GM19193 (cell line): Measurements from ENCODE around the gene PTPRR.

ENCODE experiments used
- POLR2A ChIP-seq: IDR thresholded peaks from 4 replicates; pipeline ENCODE4 v1.6.1; 2011; ENCODE audit not compliant: insufficient read depth, insufficient read length; ENCODE audit errors: extremely low read depth

Gene PTPRR

GRCh38 chr12:70835948-70836347 lies 84.6 kb downstream of the PTPRR start:
- no peak for TF ChIP-seq POLR2A

- TF ChIP-seq POLR2A, result no peak
These were observed 89.0 kb downstream of the PTPRR start for GRCh38 chr12:70831543-70831942.

GRCh38 chr12:70830221-70831061 lies 90.1 kb downstream of the PTPRR start:
- TF ChIP-seq POLR2A, result no peak

GRCh38 chr12:70829070-70829469 lies 91.5 kb downstream of the PTPRR start:
- TF ChIP-seq POLR2A, result no peak

- no peak for TF ChIP-seq POLR2A
These were observed 92.2 kb downstream of the PTPRR start for GRCh38 chr12:70828351-70828750.

- TF ChIP-seq POLR2A, result no peak
These were observed 94.4 kb downstream of the PTPRR start for GRCh38 chr12:70826156-70826555.

GRCh38 chr12:70824511-70824910 lies 96.0 kb downstream of the PTPRR start:
- no peak for TF ChIP-seq POLR2A

GRCh38 chr12:70823182-70823976 lies 97.2 kb downstream of the PTPRR start:
- TF ChIP-seq POLR2A, result no peak

GRCh38 chr12:70822412-70822811 lies 98.1 kb downstream of the PTPRR start:
- no peak for TF ChIP-seq POLR2A

GRCh38 chr12:70815971-70816391 lies 104.6 kb downstream of the PTPRR start:
- no peak for TF ChIP-seq POLR2A

- TF ChIP-seq POLR2A, result no peak
These were observed 105.5 kb downstream of the PTPRR start for GRCh38 chr12:70815056-70815455.

GRCh38 chr12:70813559-70813958 lies 107.0 kb downstream of the PTPRR start:
- TF ChIP-seq POLR2A, result no peak

GRCh38 chr12:70812136-70812535 lies 108.4 kb downstream of the PTPRR start:
- TF ChIP-seq POLR2A, result no peak

GRCh38 chr12:70809887-70810286 lies 110.7 kb downstream of the PTPRR start:
- no peak for TF ChIP-seq POLR2A

GRCh38 chr12:70806827-70807226 lies 113.7 kb downstream of the PTPRR start:
- TF ChIP-seq POLR2A, result no peak

GRCh38 chr12:70806043-70806442 lies 114.5 kb downstream of the PTPRR start:
- no peak for TF ChIP-seq POLR2A
